HG03571 (cell line): ENCODE measurements around the gene ZNG1F.
"Not testable (repeated sequence)": the region's sequence is repeated elsewhere in the genome, so short reads cannot be mapped to it uniquely, and the experiment has no call there.

Experiments
- ATAC-seq: cut with Tn5 transposase; IDR thresholded peaks from one replicate; pipeline ENCODE4 v1.9.1; 2021; ENCODE audit not compliant: unreplicated experiment

The ZNG1F gene

GRCh38 chr9:41087157-41087780 lies 101.8 kb downstream of the ZNG1F start:
- ATAC-seq = not testable (repeated sequence)

DNA sequence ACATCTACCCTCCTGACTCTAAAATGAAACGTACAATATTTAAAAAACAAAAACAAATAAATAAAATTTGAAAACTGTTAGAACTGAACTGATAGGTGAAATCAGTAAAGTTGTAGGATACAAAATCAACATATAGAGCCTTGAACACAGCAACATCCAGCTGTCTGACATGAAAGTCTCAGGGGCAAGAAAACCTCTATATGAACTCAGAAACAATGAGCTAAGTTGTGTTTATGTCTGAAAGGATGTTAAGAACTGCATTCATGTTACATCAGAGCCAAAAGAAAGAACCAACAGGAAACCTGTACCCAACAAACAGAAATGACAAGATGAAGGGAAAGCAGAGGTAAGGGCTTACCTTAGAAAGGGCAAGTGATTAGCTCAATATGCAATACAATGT lies 102.4 kb downstream of the ZNG1F start:
- ATAC-seq = not testable (repeated sequence)

GRCh38 chr9:41086215-41086614 lies 102.9 kb downstream of the ZNG1F start:
- ATAC-seq = not testable (repeated sequence)

GRCh38 chr9:41082358-41082757 lies 106.8 kb downstream of the ZNG1F start:
- ATAC-seq = not testable (repeated sequence)
